Cardiac muscle cell (in vitro differentiated cells and primary cell): ENCODE results near the gene CREB1. TPM values are rescaled to one million over a fixed set of nuclear protein-coding genes. Genes with fewer than 3 reads are reported as not detected.

ENCODE experiments used
- DNase-seq, 2 donors: peaks; one replicate each; pipeline versions ENCODE4 v3.0.0 to v3.0.0-alpha.2; 2010 to 2017; ENCODE audit warnings: low read depth in 1 of 2, low spot score in 1 of 2
- H3K27ac ChIP-seq: fragments of 200-600 bp; sonication (generic); 2 replicates; pipeline ENCODE4 v1.5.1; 2016
- H3K27me3 ChIP-seq: fragments of 200-600 bp; sonication (generic); 2 replicates; pipeline ENCODE4 v1.6.0; 2016; ENCODE audit warnings: control low read depth
- H3K36me3 ChIP-seq: fragments of 200-600 bp; sonication (generic); 2 replicates; pipeline ENCODE4 v1.5.1; 2016; ENCODE audit warnings: control low read depth
- H3K4me1 ChIP-seq: fragments of 200-600 bp; sonication (generic); 2 replicates; pipeline ENCODE4 v1.8.1; 2017; ENCODE audit warnings: low read depth, mild to moderate bottlenecking, mixed run types
- H3K4me3 ChIP-seq: fragments of 200-600 bp; sonication (generic); 2 replicates; pipeline ENCODE4 v1.5.1; 2016; ENCODE audit warnings: mild to moderate bottlenecking
- H3K9me3 ChIP-seq: fragments of 200-600 bp; sonication (generic); 2 replicates; pipeline ENCODE4 v1.5.1; 2017; ENCODE audit warnings: low read depth, mild to moderate bottlenecking, control low read depth
- polyA plus RNA-seq: library from polyadenylated mRNA; unstranded; fragments of >200 nt; fragmentation: Nextera tagmentation; extraction: Ambion mirVana; gene quantifications from 2 replicates; pipeline ENCODE4 v1.2.1, GENCODE V29; 2016
- total RNA-seq: library from RNA; depleted of rRNA; stranded (reverse); fragments of >200 nt; gene quantifications from 2 replicates; pipeline ENCODE4 v1.2.3, GENCODE V29; 2016
- TF ChIP-seq, protein P1 (sequence below): IDR thresholded peaks from 2 replicates; pipeline ENCODE4 v1.5.1; 2012; ENCODE audit warnings: low read depth, mild to moderate bottlenecking, low read length

The CREB1 gene
- total and polyA plus RNA-seq, 2 experiments from 2014 or later = 31.9 to 48.9 TPM

GRCh38 chr2:207614824-207615223 lies 85.1 kb downstream of the CREB1 start:
- peaks cover 30% of the 10 kb centered on the region for H3K36me3 ChIP-seq

GRCh38 chr2:207616185-207616584 lies 86.4 kb downstream of the CREB1 start:
- Histone ChIP-seq H3K4me3 (no peak overlapping the region), H3K4me1 (no peaks in the 10 kb centered on the region), H3K36me3 (peaks cover 40% of the 10 kb centered on the region), H3K27me3 (no peaks in the 10 kb centered on the region), H3K27ac (no peak overlapping the region), H3K9me3 (no peaks in the 10 kb centered on the region)
- TF ChIP-seq, protein P1, sequence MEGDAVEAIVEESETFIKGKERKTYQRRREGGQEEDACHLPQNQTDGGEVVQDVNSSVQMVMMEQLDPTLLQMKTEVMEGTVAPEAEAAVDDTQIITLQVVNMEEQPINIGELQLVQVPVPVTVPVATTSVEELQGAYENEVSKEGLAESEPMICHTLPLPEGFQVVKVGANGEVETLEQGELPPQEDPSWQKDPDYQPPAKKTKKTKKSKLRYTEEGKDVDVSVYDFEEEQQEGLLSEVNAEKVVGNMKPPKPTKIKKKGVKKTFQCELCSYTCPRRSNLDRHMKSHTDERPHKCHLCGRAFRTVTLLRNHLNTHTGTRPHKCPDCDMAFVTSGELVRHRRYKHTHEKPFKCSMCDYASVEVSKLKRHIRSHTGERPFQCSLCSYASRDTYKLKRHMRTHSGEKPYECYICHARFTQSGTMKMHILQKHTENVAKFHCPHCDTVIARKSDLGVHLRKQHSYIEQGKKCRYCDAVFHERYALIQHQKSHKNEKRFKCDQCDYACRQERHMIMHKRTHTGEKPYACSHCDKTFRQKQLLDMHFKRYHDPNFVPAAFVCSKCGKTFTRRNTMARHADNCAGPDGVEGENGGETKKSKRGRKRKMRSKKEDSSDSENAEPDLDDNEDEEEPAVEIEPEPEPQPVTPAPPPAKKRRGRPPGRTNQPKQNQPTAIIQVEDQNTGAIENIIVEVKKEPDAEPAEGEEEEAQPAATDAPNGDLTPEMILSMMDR = no peak
- peak in 1 of 2 donors; percentile 42 for DNase-seq

More at GRCh38 chr2:207614824-207615223, 85.1 kb downstream of the CREB1 start:
- H3K4me1 ChIP-seq = no peaks in the 10 kb centered on the region
- no peak for DNase-seq
- TF ChIP-seq, protein P1 = no peak
- H3K27ac ChIP-seq = no peak overlapping the region
- H3K9me3 ChIP-seq = no peaks in the 10 kb centered on the region
- H3K27me3 ChIP-seq = no peaks in the 10 kb centered on the region
- no peak overlapping the region for H3K4me3 ChIP-seq

DNA sequence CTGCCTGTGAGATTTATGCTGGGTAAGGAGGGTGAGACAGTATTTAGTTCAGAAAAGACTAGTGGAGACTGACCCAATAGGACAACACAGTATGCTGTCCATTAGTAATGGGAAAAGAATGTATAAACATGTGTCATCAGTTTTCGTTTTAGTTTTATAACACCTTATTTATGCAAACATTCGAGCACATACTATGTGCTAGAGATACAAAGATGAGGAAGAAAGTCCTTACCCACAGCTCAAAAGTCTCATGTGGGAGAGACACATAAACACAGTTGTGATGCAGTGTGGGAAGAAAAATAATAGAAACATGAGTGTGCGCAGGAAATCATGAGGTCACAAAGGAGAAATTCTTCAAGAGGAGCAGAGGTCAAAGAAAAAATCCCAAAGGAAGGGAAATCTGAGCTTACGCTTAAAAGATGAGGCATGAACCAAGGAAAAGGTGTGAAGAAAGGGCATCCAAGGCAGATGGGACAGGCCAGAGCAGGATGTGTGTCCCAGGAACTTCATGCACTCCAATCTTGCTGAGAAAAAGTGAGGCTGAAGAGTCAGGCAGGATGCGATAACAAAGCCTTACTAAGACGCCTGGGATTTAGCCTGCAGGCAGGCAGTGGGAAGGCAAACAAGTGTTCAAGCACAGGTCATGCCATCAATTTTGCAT lies 87.4 kb downstream of the CREB1 start:
- H3K36me3 ChIP-seq = peaks cover 46% of the 10 kb centered on the region
- no peak overlapping the region for H3K4me3 ChIP-seq
- H3K4me1 ChIP-seq = no peaks in the 10 kb centered on the region
- no peaks in the 10 kb centered on the region for H3K27me3 ChIP-seq
- no peak overlapping the region for H3K27ac ChIP-seq
- TF ChIP-seq, protein P1 = no peak
- DNase-seq = peak in 1 of 2 donors; percentile 75
- no peaks in the 10 kb centered on the region for H3K9me3 ChIP-seq

DNA sequence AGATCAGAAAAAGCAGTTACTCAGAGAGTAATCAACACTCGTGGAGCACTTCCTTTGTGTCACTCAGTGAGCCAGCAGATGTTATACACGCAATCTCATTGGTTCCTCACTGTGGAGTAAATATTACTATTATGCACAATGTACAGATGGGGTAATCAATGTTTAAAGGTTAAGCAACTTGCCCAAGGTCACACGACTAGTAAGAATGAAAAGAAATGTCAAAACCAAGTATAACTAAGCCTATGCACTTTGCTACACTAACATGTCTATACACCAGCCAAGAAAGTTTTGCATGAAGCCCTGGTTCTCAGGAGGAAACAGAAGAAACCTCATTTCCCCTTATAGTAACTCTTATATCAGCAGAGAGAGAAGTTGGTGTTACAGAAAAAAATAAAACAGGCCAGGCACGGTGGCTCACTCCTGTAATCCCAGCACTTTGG lies 90.0 kb downstream of the CREB1 start:
- no peak overlapping the region for H3K27ac ChIP-seq
- TF ChIP-seq, protein P1 = no peak
- peaks cover 43% of the 10 kb centered on the region for H3K36me3 ChIP-seq
- H3K9me3 ChIP-seq = no peaks in the 10 kb centered on the region
- no peaks in the 10 kb centered on the region for H3K27me3 ChIP-seq
- peaks cover 8% of the 10 kb centered on the region for H3K4me1 ChIP-seq
- no peak overlapping the region for H3K4me3 ChIP-seq
- DNase-seq = no peak

DNA sequence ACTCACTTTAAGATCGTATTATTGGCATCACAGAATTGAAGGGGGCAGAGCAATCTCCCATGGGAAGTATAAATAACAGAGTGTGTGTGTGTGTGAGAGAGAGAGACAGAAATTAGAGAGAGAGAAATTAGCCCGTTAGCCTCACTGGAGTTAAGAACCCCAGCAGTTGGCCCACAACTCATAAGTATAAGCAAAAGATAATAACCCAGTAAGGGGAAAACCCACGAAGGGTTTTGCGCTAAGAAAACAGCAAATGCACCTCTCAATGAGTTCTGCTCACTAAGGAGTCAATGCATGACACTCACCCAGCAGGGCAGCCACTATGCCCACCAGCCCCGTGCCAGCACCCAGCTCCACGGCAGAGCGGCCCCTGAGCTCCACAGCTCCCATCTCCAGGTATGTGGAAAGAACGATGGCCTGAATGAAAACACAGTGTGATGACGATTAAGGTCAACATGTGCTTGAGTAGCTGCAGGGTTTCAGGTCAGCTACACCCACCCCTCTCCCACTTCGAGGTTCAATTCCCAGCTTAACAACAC lies 91.8 kb downstream of the CREB1 start:
- no peak for DNase-seq
- H3K9me3 ChIP-seq = no peaks in the 10 kb centered on the region
- TF ChIP-seq, protein P1 = no peak
- no peak overlapping the region for H3K27ac ChIP-seq
- H3K27me3 ChIP-seq = no peaks in the 10 kb centered on the region
- H3K4me3 ChIP-seq = no peak overlapping the region
- peaks cover 33% of the 10 kb centered on the region for H3K36me3 ChIP-seq
- H3K4me1 ChIP-seq = peaks cover 8% of the 10 kb centered on the region
